ENCODE measurements around the gene LEMD1.

DNA sequence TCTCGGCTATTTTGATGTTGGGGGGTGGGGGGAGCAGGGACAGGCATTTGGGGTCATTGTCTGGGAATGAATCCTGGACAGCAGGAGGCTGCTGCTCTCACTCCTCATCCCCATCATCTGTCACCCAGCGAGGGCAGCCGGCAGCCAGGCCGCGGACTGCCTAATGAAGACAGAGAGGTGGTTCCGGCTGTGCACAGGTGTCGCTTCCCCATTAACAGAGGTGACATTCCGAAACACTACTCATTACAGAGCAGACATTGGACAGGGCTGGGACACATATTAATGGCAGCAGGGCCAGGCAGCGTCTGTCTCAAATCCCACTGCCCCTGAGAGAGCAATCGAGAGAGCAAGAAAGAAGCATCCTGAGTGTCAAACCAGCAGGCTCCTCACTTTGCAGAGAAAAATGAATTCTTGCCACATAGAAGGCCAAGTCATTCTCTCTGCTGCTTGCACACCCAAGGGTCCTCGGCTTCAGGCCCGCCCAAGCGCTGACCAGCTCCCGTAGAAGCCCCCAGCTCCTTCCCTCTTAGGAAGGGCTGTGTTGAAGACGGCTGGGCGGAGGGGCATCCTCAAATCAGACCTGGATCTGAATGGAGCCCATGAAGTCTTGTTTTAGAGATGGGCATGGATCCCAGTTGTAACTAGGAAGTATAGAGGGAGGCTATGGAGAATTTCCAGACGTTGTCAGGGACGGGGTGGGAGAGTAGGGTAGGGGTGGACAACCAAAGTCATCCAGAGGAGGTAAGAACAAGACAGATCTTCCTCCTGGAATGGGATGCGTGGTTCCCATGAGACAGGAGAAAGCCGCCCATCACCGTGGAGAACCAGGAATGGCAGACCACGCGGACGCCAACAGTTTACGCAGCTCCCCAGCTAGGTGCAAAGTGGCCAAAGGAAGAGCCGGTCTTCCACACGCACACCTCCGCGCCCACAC lies 8.2 kb upstream of the LEMD1 start:
- TF ChIP-seq GATA3 (IDR thresholded peaks at IDR 0.05; ENCODE audit: low read depth, low read length) (no peak), GATA2 (IDR thresholded peaks at IDR 0.05; ENCODE audit: low read depth, low read length) (no peak)

All from SH-SY5Y (cell line).